ENCODE measurements around the gene TMED8.
"Not testable (repeated sequence)": the region's sequence is repeated elsewhere in the genome, so short reads cannot be mapped to it uniquely, and the experiment has no call there.

Gene TMED8

GRCh38 chr14:77359626-77360025 is 17.3 kb downstream of the TMED8 start:
- DNase-seq: no peak

- DNase-seq: no peak
Observed at GRCh38 chr14:77356899-77357298, 20.0 kb downstream of the TMED8 start.

- DNase-seq: no peak
Observed at GRCh38 chr14:77355811-77356210, 21.1 kb downstream of the TMED8 start.

- DNase-seq: no peak
Observed at GRCh38 chr14:77353469-77354141, 23.3 kb downstream of the TMED8 start.

- no peak for DNase-seq
Observed at GRCh38 chr14:77347751-77348150, 29.1 kb downstream of the TMED8 start.

- no peak for DNase-seq
Observed at GRCh38 chr14:77346495-77346894, 30.4 kb downstream of the TMED8 start.

GRCh38 chr14:77344377-77344996 is 32.4 kb downstream of the TMED8 start:
- DNase-seq: no peak

- DNase-seq: no peak
Observed at GRCh38 chr14:77343662-77344061, 33.2 kb downstream of the TMED8 start.

GRCh38 chr14:77342726-77343397 is 34.0 kb downstream of the TMED8 start:
- DNase-seq: no peak

GRCh38 chr14:77340389-77340788 is 36.5 kb downstream of the TMED8 start:
- no peak for DNase-seq

GRCh38 chr14:77339407-77339806 is 37.5 kb downstream of the TMED8 start:
- no peak for DNase-seq

GRCh38 chr14:77338302-77338701 is 38.6 kb downstream of the TMED8 start:
- no peak for DNase-seq

- DNase-seq: no peak
Observed at GRCh38 chr14:77337880-77338279, 39.0 kb downstream of the TMED8 start.

GRCh38 chr14:77337255-77337654 is 39.6 kb downstream of the TMED8 start:
- DNase-seq: not testable (repeated sequence)

- no peak for DNase-seq
Observed at GRCh38 chr14:77335576-77335975, 41.3 kb downstream of the TMED8 start.

GRCh38 chr14:77329872-77330271 is 47.0 kb downstream of the TMED8 start:
- DNase-seq: no peak

- no peak for DNase-seq
Observed at GRCh38 chr14:77327111-77327510, 49.8 kb downstream of the TMED8 start.

- no peak for DNase-seq
Observed at GRCh38 chr14:77325746-77326094, 51.2 kb downstream of the TMED8 start.

GRCh38 chr14:77324816-77325745 is 51.8 kb downstream of the TMED8 start:
- DNase-seq: no peak

GRCh38 chr14:77324289-77324688 is 52.6 kb downstream of the TMED8 start:
- no peak for DNase-seq

GRCh38 chr14:77323571-77323970 is 53.3 kb downstream of the TMED8 start:
- DNase-seq: no peak

- no peak for DNase-seq
Observed at GRCh38 chr14:77322951-77323350, 53.9 kb downstream of the TMED8 start.

- no peak for DNase-seq
Observed at GRCh38 chr14:77322250-77322902, 54.5 kb downstream of the TMED8 start.
